H54 (cell line): ENCODE measurements around the gene TWIST2.

Source experiments
- DNase-seq: peaks from one replicate; pipeline ENCODE4 v3.0.0; 2011; ENCODE audit warnings: low spot score, mixed read lengths; ENCODE audit not compliant: insufficient read length
- FAIRE-seq: peaks from 3 replicates; lab custom pipeline; 2011; peaks lifted over from hg19 to GRCh38; lab: Jason Lieb, UNC
- POLR2A ChIP-seq: IDR thresholded peaks from 2 replicates; pipeline ENCODE4 v1.6.1; 2011; ENCODE audit warnings: low read depth, mild to moderate bottlenecking, low read length

The TWIST2 gene

GRCh38 chr2:238916875-238917590, 69.1 kb downstream of the TWIST2 start:
- DNase-seq (peak; percentile 23), FAIRE-seq (no peak)
- no peak for TF ChIP-seq POLR2A

GRCh38 chr2:238919307-238919706, 71.4 kb downstream of the TWIST2 start:
- no peak for DNase-seq
- FAIRE-seq = no peak
- no peak for TF ChIP-seq POLR2A

- no peak for TF ChIP-seq POLR2A
- no peak for DNase-seq
- FAIRE-seq = no peak
Measured at GRCh38 chr2:238920053-238920452, 72.2 kb downstream of the TWIST2 start.

GRCh38 chr2:238920601-238921001, 72.7 kb downstream of the TWIST2 start:
- FAIRE-seq = no peak
- TF ChIP-seq POLR2A = no peak
- DNase-seq = no peak

GRCh38 chr2:238921259-238921658, 73.4 kb downstream of the TWIST2 start:
- DNase-seq (no peak), FAIRE-seq (no peak)
- no peak for TF ChIP-seq POLR2A

GRCh38 chr2:238921681-238922319, 73.9 kb downstream of the TWIST2 start:
- no peak for TF ChIP-seq POLR2A
- DNase-seq (no peak), FAIRE-seq (no peak)

GRCh38 chr2:238922435-238922834, 74.5 kb downstream of the TWIST2 start:
- TF ChIP-seq POLR2A = no peak
- DNase-seq (no peak), FAIRE-seq (no peak)

GRCh38 chr2:238924032-238924431, 76.1 kb downstream of the TWIST2 start:
- FAIRE-seq = no peak

GRCh38 chr2:238924796-238925195, 76.9 kb downstream of the TWIST2 start:
- no peak for DNase-seq
- no peak for TF ChIP-seq POLR2A
- FAIRE-seq = no peak

More at GRCh38 chr2:238924032-238924431, 76.1 kb downstream of the TWIST2 start:
- TF ChIP-seq POLR2A = no peak
- no peak for DNase-seq

- no peak for TF ChIP-seq POLR2A
- FAIRE-seq = no peak
- DNase-seq = no peak
Measured at GRCh38 chr2:238925281-238925680, 77.4 kb downstream of the TWIST2 start.

- TF ChIP-seq POLR2A = no peak
- FAIRE-seq = no peak
- no peak for DNase-seq
Measured at GRCh38 chr2:238925816-238926521, 78.1 kb downstream of the TWIST2 start.

GRCh38 chr2:238926761-238927611, 79.1 kb downstream of the TWIST2 start:
- FAIRE-seq (no peak), DNase-seq (no peak)
- no peak for TF ChIP-seq POLR2A

- TF ChIP-seq POLR2A = no peak
- DNase-seq = no peak
- no peak for FAIRE-seq
Measured at GRCh38 chr2:238927746-238928519, 80.0 kb downstream of the TWIST2 start.
